Right lobe of liver (tissue), 6 donors: ENCODE results near the gene ABCF2. TPM values are rescaled to one million over a fixed set of nuclear protein-coding genes. Genes with fewer than 3 reads are reported as not detected.

Experiments
- ATAC-seq, 4 donors: fragments of 200-7000 bp; cut with Tn5 transposase; one replicate each; pipeline ENCODE4 v1.9.1; 2020; ENCODE audit warnings: mild to moderate bottlenecking in 4 of 4, moderate library complexity in 4 of 4
- DNase-seq, 3 donors: peaks; one replicate each; pipeline ENCODE4 v3.0.0-alpha.2; 2020
- H3K27ac ChIP-seq, 3 donors: fragments of 200-600 bp; one replicate each; pipeline ENCODE4 v1.8.0; 2022
- H3K27me3 ChIP-seq, 2 donors: fragments of 200-600 bp; one replicate each; pipeline ENCODE4 v1.8.0; 2022
- H3K36me3 ChIP-seq, 4 donors: fragments of 200-600 bp; sonication (generic) in 1 of 4; one replicate each; pipeline versions ENCODE4 v1.5.1 to v1.8.0; 2017 to 2022; ENCODE audit warnings: control low read depth in 1 of 4
- H3K4me1 ChIP-seq, 4 donors: fragments of 200-600 bp; sonication (generic) in 1 of 4; one replicate each; pipeline versions ENCODE4 v1.5.1 to v1.8.0; 2017 to 2022; ENCODE audit warnings: control low read depth in 1 of 4
- H3K4me3 ChIP-seq, 3 donors: fragments of 200-600 bp; one replicate each; pipeline ENCODE4 v1.8.0; 2022
- H3K9me3 ChIP-seq, 4 donors: fragments of 200-600 bp; sonication (generic) in 1 of 4; one replicate each; pipeline versions ENCODE4 v1.5.1 to v1.8.0; 2017 to 2022; ENCODE audit warnings: control low read depth in 1 of 4
- POLR2A ChIP-seq: fragments of 450-650 bp; IDR thresholded peaks from one replicate; pipeline ENCODE4 v1.6.1; 2017; ENCODE audit warnings: antibody characterized with exemption, mild to moderate bottlenecking
- WGBS: methylation state at CpG from one replicate; pipeline ENCODE4 v1.1.6; 2018; ENCODE audit warnings: low coverage, low lambda C conversion rate; ENCODE audit not compliant: insufficient coverage; ENCODE audit errors: missing lambda C conversion rate; 5-methylcytosine and 5-hydroxymethylcytosine counted together
- intact Hi-C, 2 donors: fragments of 100-400 bp; cut with DNase I; formaldehyde crosslinking; loops; one replicate each; pipeline versions ENCODE4 v1.11.2 to v1.14.1; 2022
- total RNA-seq, 6 experiments: library from RNA; depleted of rRNA in 2 of 6; stranded (reverse); fragments of >200 nt in 2 of 6; fragmentation: NEBNext Ultra II Directional in 3 of 6; extraction: Animal tissue kit (Norgen Biotek cat#: 25700) in 3 of 6; gene quantifications; one replicate each; pipeline versions ENCODE4 v1.1.0 to v1.2.4, GENCODE V29; 2016 to 2023
- TF ChIP-seq, protein P1 (sequence below), 4 donors: fragments of 200-600 bp in 3 of 4; fragments of 450-650 bp in 1 of 4; IDR thresholded peaks; one replicate each; pipeline versions ENCODE4 v1.5.1 to v1.8.0; 2016 to 2022; ENCODE audit warnings: antibody characterized with exemption in 4 of 4, mild to moderate bottlenecking in 2 of 4
- donor health status: DM: no; HTN: yes; CAD: no.
- donor health status: DM: no; HTN: no; CAD: no.
- donor health status: DM: no; HTN: no; CAD: no.
- donor health status: DM: no; HTN: yes; CAD: no.
- donor health status: DM: no; HTN: yes; CAD: no.

ABCF2 gene
- total RNA-seq, 6 experiments from 2014 or later: 7.3 to 22.3 (median 11.4) TPM

DNA sequence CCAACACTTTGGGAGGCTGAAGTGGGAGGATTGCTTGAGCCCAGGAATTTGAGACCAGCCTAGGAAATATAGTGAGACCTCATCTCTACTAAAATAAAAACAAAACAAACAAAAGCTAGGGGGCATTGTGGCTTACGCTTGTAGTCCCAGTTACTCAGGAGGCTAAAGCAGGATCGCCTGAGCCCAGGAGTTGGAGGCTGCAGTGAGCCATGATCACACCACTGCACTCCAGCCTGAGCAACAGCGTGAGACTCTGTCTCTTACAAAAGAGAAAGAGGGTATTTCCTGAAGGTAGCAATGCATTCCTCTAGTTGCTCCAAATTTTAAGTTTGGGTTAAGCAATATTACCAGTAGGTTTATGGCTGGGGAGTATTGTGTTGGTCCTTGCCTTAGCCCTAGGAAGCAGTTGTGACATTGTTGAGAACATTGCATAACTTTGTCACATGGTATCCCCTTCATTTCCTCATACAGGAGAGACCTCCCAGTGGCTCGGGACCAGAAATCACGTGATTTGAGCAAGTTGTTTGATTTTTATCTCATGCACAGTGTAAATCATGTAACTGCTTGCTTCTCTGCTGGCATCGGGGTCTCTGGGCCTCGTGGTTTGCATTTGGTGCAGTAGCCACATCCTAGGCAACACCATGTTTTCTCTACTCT is 44.8 kb upstream of the ABCF2 start:
- TF ChIP-seq, protein P1, sequence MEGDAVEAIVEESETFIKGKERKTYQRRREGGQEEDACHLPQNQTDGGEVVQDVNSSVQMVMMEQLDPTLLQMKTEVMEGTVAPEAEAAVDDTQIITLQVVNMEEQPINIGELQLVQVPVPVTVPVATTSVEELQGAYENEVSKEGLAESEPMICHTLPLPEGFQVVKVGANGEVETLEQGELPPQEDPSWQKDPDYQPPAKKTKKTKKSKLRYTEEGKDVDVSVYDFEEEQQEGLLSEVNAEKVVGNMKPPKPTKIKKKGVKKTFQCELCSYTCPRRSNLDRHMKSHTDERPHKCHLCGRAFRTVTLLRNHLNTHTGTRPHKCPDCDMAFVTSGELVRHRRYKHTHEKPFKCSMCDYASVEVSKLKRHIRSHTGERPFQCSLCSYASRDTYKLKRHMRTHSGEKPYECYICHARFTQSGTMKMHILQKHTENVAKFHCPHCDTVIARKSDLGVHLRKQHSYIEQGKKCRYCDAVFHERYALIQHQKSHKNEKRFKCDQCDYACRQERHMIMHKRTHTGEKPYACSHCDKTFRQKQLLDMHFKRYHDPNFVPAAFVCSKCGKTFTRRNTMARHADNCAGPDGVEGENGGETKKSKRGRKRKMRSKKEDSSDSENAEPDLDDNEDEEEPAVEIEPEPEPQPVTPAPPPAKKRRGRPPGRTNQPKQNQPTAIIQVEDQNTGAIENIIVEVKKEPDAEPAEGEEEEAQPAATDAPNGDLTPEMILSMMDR (IDR thresholded peaks at IDR 0.05): no peak
- TF ChIP-seq POLR2A: no peak
- Histone ChIP-seq H3K27ac (no peak overlapping the region), H3K27me3 (no peaks in the 10 kb centered on the region), H3K9me3 (no peaks in the 10 kb centered on the region), H3K4me3 (no peak overlapping the region), H3K36me3 (no peaks in the 10 kb centered on the region), H3K4me1 (peaks cover 0 to 12% (median 0%) of the 10 kb centered on the region in 4 donors)
- 29% methylated on average over 6 of the region's 7 CpGs for WGBS
- DNase-seq: peak in 1 of 3 donors; percentile 48
- intact Hi-C loops: no loop called here
- ATAC-seq: peak; percentile 50 to 88 (median 82)

DNA sequence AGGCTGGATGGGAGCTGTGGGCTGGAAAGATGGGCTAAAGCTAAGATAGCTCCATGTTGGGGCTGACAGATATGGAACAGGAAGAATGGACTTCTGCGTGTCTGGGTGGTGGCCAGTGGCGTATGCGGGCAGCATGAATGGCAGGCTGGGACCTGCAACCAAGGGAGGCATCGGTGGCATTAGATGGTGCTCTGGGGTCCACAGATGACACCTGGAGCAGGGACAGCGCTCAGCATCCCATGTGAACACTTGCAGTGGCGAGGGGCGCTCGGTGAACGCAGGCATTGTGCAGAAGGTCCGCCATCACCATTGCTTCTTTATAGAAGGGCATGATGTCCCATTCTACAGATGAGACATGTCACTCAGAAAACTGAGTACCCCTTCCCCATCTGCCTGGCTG is 42.5 kb upstream of the ABCF2 start:
- no peaks in the 10 kb centered on the region for H3K36me3 ChIP-seq
- no peak for TF ChIP-seq POLR2A
- TF ChIP-seq, protein P1 (IDR thresholded peaks at IDR 0.05): no peak
- no peak overlapping the region for H3K4me3 ChIP-seq
- no peaks in the 10 kb centered on the region for H3K9me3 ChIP-seq
- H3K27me3 ChIP-seq: no peaks in the 10 kb centered on the region
- H3K4me1 ChIP-seq: peaks cover 0 to 12% (median 0%) of the 10 kb centered on the region in 4 donors
- ATAC-seq: no peak
- DNase-seq: no peak
- 73% methylated on average over 2 of the region's 10 CpGs for WGBS
- no peak overlapping the region for H3K27ac ChIP-seq
- intact Hi-C loops: no loop called here

DNA sequence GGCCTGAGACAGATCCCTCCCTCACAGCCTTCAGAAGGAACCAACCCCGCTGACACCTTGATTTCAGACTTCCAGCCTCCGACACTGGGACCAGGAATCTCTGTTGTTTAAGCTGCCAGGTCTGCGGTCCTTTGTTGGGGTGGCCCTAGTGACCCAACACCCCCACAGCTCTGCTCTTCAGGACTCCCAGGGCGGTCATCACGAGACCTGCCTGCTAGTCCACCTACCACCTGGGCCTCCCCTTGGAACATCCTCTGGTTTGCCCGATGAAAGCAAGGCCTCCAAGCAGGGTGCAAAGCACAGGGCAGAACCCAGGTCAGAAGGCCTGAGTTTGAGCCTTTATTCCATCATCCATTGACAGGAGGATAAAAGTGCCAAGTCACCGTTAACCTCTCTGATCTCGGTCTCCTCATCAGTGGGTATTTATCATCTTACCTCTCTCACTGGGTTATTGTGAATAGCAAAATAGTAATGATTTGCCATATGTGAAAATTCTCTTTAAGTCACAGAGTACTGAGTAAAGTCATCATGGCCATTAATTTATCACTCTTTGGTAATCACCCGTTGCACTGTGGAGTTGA is 38.4 kb upstream of the ABCF2 start:
- Histone ChIP-seq H3K27me3 (no peaks in the 10 kb centered on the region), H3K4me3 (no peak overlapping the region), H3K27ac (no peak overlapping the region), H3K36me3 (no peaks in the 10 kb centered on the region), H3K9me3 (no peaks in the 10 kb centered on the region), H3K4me1 (no peaks in the 10 kb centered on the region)
- 86% methylated on average over 3 of the region's 9 CpGs for WGBS
- ATAC-seq (no peak), DNase-seq (no peak)
- TF ChIP-seq POLR2A: no peak
- intact Hi-C loops: no loop called here

DNA sequence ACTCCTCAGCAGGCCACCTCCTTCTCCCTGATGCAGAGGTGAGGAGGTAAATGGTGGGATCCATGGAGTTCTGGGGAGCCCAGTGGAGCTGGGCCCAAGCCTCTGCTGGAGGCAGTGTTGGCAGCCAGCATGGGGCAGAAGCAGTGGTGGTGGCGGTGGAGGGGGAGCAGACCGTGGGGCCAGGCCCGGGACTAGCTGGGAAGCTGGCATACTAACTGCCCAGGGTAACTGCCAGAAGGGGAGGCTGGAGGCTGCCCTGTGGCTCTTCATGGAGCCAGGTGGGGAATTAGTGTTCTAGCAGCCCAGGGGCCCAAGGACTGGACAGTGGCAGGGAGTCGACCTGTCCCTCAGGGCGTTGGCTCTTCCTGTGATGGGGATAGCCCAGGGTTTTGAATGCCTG is 37.6 kb upstream of the ABCF2 start:
- DNase-seq (peak in 1 of 3 donors; percentile 41), ATAC-seq (peak in 1 of 4 donors; percentile 19)
- no peaks in the 10 kb centered on the region for H3K4me1 ChIP-seq
- intact Hi-C loops: no loop called here
- no peaks in the 10 kb centered on the region for H3K27me3 ChIP-seq
- H3K36me3 ChIP-seq: no peaks in the 10 kb centered on the region
- H3K27ac ChIP-seq: no peak overlapping the region
- no peak overlapping the region for H3K4me3 ChIP-seq
- no peak for TF ChIP-seq POLR2A
- TF ChIP-seq, protein P1 (IDR thresholded peaks at IDR 0.05): no peak
- no CpG with 5 or more reads among the region's 5 CpGs for WGBS
- no peaks in the 10 kb centered on the region for H3K9me3 ChIP-seq

DNA sequence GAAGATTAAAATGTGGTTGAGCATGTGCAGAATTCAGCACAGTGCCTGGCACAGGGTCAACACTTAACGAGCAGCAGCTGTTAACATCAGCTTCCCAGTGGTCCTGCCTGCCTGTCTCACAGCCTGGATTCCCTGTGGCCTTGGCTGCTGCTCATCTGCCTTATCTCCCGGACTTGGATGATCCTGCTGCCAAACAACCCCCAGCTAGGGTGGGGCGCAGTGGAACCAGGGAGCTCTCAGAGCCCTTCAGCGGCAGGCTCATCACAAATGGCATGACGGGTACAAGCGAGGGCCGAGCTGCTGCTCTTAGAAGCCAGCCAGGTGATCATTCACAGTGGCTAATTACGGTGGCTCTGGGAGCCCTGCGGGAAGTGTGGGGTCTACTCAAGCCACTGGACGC is 34.5 kb upstream of the ABCF2 start:
- H3K27me3 ChIP-seq: no peaks in the 10 kb centered on the region
- DNase-seq (no peak), ATAC-seq (no peak)
- no peaks in the 10 kb centered on the region for H3K9me3 ChIP-seq
- WGBS: no CpG with 5 or more reads among the region's 10 CpGs
- H3K4me3 ChIP-seq: no peak overlapping the region
- no peak for TF ChIP-seq POLR2A
- TF ChIP-seq, protein P1 (IDR thresholded peaks at IDR 0.05): no peak
- intact Hi-C loops: no loop called here
- H3K36me3 ChIP-seq: no peaks in the 10 kb centered on the region
- H3K4me1 ChIP-seq: no peaks in the 10 kb centered on the region
- no peak overlapping the region for H3K27ac ChIP-seq
